22Rv1 (cell line): ENCODE data around the gene CRB1.

Experiments
- H3K27ac ChIP-seq: fragments of 450-650 bp; 2 replicates; pipeline ENCODE4 v1.5.1; 2017
- CTCF ChIP-seq: fragments of 450-650 bp; IDR thresholded peaks from 2 replicates; pipeline ENCODE4 v1.5.1; 2017; ENCODE audit warnings: mild to moderate bottlenecking
- ZFX ChIP-seq: fragments of 450-650 bp; IDR thresholded peaks from 2 replicates; pipeline ENCODE4 v1.6.1; 2017; ENCODE audit warnings: antibody characterized with exemption, borderline replicate concordance

The CRB1 gene

GRCh38 chr1:197437601-197438000 lies 169.5 kb downstream of the CRB1 start:
- H3K27ac ChIP-seq, result no peak overlapping the region
- TF ChIP-seq ZFX, result no peak
- TF ChIP-seq CTCF, result no peak

DNA sequence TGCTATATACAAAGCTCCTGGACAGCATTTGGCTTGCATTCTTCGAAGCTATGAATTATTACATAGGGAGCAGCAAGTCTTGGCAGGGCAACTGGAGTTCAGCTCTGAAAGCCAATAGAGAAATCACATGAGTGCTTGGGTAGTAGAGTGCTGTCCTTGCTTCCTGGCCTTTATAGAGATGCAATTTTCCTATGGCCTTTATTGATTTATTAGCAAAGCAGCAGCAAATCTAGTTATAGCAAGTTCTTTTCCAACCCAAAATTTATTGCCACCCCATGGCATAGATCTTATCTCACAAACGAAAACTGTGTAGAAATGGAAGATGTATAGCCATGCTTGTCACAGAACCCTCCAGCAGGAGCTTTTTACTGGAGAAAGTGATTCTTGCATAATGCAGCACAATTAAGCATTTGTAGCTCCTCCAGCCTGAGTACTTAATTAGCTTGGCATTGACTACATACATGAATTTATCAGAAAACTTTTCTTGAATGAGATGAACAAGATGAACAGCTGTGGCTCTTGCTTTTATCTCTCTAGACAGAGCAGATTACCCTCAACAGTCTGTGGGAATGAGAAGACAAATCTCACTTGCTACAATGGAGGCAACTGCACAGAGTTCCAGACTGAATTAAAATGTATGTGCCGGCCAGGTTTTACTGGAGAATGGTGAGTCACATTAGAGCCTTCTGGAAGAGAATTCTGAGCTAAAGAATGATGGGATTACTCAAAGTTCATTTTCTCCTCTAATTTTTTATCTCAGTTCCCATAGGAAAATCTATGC lies 170.1 kb downstream of the CRB1 start:
- TF ChIP-seq ZFX (no peak), CTCF (no peak)
- H3K27ac ChIP-seq, result no peak overlapping the region

DNA sequence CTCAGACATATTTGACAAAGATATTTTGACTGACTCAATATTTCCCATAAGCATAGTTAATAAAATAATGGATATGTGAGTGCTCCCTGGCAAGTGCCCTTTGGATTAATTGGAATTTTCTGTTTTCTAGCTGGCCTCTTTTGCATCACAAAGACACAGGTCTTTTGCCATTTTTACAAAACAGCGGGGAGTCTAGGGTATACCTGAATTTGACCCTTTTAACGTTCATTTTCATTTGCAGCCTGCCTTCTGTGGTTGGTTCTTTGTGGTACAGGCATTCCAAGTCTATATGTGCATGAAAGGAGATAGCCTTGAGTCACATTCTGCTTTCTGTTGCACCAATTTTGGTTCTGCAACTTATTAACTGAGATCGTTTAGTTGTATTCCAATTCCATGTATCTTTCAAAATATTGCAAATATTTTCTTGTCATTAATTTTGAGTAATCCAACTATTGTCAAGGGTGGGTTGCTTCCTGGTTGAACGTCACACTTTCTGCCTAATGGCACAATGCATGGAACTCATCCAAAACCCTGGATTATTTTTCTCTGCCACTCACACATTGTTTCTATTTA lies 171.7 kb downstream of the CRB1 start:
- TF ChIP-seq ZFX, result no peak
- no peak for TF ChIP-seq CTCF
- H3K27ac ChIP-seq, result no peak overlapping the region

DNA sequence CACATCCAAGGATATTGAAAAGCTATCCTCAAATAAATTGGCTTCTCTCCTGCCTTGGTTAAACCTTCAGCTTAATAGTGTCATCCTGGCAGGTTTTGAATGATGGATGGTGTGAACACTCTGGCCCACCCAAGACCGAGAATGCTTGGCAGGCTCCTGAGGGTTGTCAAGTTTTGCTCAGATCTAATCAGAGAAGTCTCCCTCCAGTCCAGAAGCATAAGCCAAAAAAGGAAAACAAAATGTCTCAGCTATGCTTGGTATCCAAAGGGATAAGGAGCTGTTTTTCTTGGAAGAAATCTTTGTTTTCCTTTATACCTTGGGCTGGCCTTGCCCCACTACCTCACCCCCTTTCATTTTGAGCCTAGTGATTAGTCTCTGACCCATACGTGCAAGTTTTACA lies 172.7 kb downstream of the CRB1 start:
- TF ChIP-seq CTCF (no peak), ZFX (no peak)
- H3K27ac ChIP-seq, result no peak overlapping the region

DNA sequence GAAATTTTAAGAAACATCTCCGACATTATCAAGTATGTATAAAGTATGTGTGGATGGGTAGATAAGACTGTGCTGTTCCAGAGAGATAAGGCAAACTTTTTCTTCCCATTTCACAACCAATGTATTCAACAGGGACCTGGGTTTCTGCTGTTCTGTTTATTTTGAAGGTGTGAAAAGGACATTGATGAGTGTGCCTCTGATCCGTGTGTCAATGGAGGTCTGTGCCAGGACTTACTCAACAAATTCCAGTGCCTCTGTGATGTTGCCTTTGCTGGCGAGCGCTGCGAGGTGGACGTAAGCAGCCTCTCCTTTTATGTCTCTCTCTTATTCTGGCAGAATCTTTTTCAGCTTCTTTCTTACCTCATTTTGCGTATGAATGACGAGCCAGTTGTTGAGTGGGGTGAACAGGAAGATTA lies 174.0 kb downstream of the CRB1 start:
- no peak for TF ChIP-seq ZFX
- TF ChIP-seq CTCF, result no peak
- H3K27ac ChIP-seq, result no peak overlapping the region

DNA sequence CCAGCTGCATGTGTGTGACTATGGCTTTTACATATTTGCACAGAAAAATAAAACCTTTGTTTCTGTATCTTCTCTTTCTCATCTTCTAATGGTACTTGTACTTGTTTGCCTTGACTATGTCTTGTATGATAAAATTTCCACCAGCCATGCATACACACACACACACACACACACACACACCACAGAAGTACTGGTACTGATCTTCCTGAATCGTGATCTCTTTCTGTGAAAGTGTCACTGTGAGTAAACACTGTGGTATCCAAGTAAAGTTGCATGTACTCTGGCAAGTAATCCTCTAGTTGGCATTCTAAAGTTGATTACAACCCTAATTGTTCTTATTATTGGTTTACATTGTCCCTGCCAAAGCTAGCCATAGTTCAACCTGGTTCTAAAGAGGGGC lies 176.7 kb downstream of the CRB1 start:
- no peak for TF ChIP-seq ZFX
- no peak for TF ChIP-seq CTCF
- no peak overlapping the region for H3K27ac ChIP-seq

GRCh38 chr1:197448121-197448779 lies 180.2 kb downstream of the CRB1 start:
- TF ChIP-seq CTCF, result no peak
- no peak for TF ChIP-seq ZFX
- no peak overlapping the region for H3K27ac ChIP-seq
